Tibial nerve (tissue), 4 donors: Measurements from ENCODE around the gene MGAT1.

ENCODE experiments used
- EP300 ChIP-seq, 2 donors: sonication (generic); formaldehyde crosslinking; IDR thresholded peaks; one replicate each; pipeline ENCODE4 v1.6.1; 2017; ENCODE audit warnings: antibody characterized with exemption in 2 of 2, mild to moderate bottlenecking in 1 of 2
- TF ChIP-seq, protein P1 (sequence below), 5 experiments: fragments of 200-600 bp in 3 of 5; fragments of 450-650 bp in 2 of 5; sonication (generic) in 3 of 5; IDR thresholded peaks; one replicate each; pipeline ENCODE4 v1.5.1; 2016 to 2019; ENCODE audit warnings: antibody characterized with exemption in 5 of 5, mild to moderate bottlenecking in 3 of 5, moderate library complexity in 2 of 5

DNA sequence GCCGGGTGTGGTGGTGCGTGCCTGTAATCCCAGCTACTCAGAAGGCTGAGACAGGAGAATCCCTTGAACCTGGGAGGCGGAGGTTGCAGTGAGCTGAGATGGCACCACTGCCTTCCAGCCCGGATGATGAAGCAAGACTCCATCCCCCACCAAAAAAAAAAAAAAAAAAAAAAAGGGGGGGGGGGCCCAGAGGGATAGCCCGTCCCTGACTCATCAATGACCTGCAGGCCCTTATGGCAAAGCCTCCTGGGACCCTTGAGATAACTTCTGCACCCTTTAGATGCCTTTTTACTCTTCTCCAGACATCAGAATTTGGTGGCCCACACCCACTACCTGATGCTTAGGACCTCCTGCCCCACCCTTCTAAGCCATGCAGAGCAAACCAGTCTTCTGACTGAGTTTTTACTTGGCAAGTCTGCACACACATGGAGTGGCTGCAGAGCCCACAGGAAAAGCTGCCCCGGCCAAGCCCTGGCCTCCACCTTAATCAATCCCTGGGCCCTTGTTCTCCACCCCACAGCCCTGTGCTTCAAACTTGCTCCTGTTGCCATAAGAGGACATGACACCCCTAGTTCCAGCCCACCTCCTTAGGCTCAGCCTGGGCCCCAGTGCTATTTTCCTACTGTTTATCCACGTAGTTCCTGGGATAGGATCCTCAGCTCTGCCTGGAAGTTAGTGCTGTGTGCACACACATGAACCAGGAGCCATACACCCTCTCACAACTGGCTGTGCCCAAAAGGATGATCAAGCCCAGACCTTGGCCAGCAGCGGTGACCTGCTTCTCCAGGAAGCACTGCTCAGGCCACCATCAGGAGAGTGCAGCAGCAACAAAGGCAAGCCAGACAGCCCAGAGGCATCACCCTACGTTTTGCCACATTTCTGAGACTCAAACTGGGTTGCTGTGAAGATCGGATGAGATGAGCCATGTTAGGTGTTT lies 5.1 kb downstream of the MGAT1 start:
- TF ChIP-seq, protein P1, sequence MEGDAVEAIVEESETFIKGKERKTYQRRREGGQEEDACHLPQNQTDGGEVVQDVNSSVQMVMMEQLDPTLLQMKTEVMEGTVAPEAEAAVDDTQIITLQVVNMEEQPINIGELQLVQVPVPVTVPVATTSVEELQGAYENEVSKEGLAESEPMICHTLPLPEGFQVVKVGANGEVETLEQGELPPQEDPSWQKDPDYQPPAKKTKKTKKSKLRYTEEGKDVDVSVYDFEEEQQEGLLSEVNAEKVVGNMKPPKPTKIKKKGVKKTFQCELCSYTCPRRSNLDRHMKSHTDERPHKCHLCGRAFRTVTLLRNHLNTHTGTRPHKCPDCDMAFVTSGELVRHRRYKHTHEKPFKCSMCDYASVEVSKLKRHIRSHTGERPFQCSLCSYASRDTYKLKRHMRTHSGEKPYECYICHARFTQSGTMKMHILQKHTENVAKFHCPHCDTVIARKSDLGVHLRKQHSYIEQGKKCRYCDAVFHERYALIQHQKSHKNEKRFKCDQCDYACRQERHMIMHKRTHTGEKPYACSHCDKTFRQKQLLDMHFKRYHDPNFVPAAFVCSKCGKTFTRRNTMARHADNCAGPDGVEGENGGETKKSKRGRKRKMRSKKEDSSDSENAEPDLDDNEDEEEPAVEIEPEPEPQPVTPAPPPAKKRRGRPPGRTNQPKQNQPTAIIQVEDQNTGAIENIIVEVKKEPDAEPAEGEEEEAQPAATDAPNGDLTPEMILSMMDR (IDR thresholded peaks at IDR 0.05): no peak
- TF ChIP-seq EP300 (IDR thresholded peaks at IDR 0.05): no peak
